Keratinocyte (primary cell): ENCODE results near the gene PTRH1. TPM values are rescaled to one million over a fixed set of nuclear protein-coding genes. Genes with fewer than 3 reads are reported as not detected.

Experiments
- DNase-seq: peaks from one replicate; pipeline ENCODE4 v3.0.0-alpha.2; 2011; ENCODE audit warnings: low read depth, missing footprints, low spot score
- FAIRE-seq: peaks from 2 replicates; lab custom pipeline; 2011; peaks lifted over from hg19 to GRCh38; lab: Jason Lieb, UNC
- H2AFZ ChIP-seq: 2 replicates; pipeline ENCODE4 v1.6.0; 2012; ENCODE audit warnings: low read length, control low read depth, inconsistent platforms; ENCODE audit not compliant: control insufficient read depth
- H3K27ac ChIP-seq: 2 replicates; pipeline ENCODE4 v1.5.1; 2011; ENCODE audit warnings: low read length; ENCODE audit not compliant: control insufficient read depth, insufficient read depth
- H3K27me3 ChIP-seq: 3 replicates; pipeline ENCODE4 v1.6.0; 2011; ENCODE audit warnings: low read length; ENCODE audit not compliant: control insufficient read depth, insufficient read depth; ENCODE audit errors: extremely low read depth
- H3K36me3 ChIP-seq, 2 experiments: 2 replicates in 1 of 2; 3 replicates in 1 of 2; pipeline ENCODE4 v1.5.1; 2011; ENCODE audit warnings: low read length in 2 of 2, mild to moderate bottlenecking in 1 of 2; ENCODE audit not compliant: control insufficient read depth in 2 of 2, insufficient read depth in 2 of 2; ENCODE audit errors: extremely low read depth in 1 of 2
- H3K4me1 ChIP-seq: 3 replicates; pipeline ENCODE4 v1.5.1; 2011; ENCODE audit warnings: low read length; ENCODE audit not compliant: control insufficient read depth, insufficient read depth; ENCODE audit errors: extremely low read depth
- H3K4me2 ChIP-seq: 3 replicates; pipeline ENCODE4 v1.6.0; 2011; ENCODE audit warnings: low read depth, low read length; ENCODE audit not compliant: control insufficient read depth, insufficient read depth; ENCODE audit errors: extremely low read depth
- H3K4me3 ChIP-seq, 3 experiments: fragments of 200-600 bp in 1 of 3; sonication (generic) in 1 of 3; 2 replicates in 2 of 3; 3 replicates in 1 of 3; pipeline ENCODE4 v1.5.1; 2011 to 2016; ENCODE audit warnings: low read length in 3 of 3, mild to moderate bottlenecking in 3 of 3, control low read depth in 2 of 3, inconsistent platforms in 1 of 3, low read depth in 1 of 3, mixed read lengths in 1 of 3, mixed run types in 1 of 3, moderate library complexity in 1 of 3; ENCODE audit not compliant: control insufficient read depth in 2 of 3, insufficient read depth in 2 of 3; ENCODE audit errors: extremely low read depth in 1 of 3
- H3K79me2 ChIP-seq: 2 replicates; pipeline ENCODE4 v1.6.0; 2012; ENCODE audit warnings: low read length; ENCODE audit not compliant: control insufficient read depth, insufficient read depth
- H3K9ac ChIP-seq: 3 replicates; pipeline ENCODE4 v1.6.0; 2011; ENCODE audit warnings: low read length; ENCODE audit not compliant: control insufficient read depth, insufficient read depth; ENCODE audit errors: extremely low read depth
- H3K9me1 ChIP-seq: 3 replicates; pipeline ENCODE4 v1.6.0; 2011; ENCODE audit warnings: low read length; ENCODE audit not compliant: control insufficient read depth, insufficient read depth; ENCODE audit errors: extremely low read depth
- H3K9me3 ChIP-seq: 2 replicates; pipeline ENCODE4 v1.5.1; 2012; ENCODE audit warnings: low read depth, low read length; ENCODE audit not compliant: control insufficient read depth
- H4K20me1 ChIP-seq: 3 replicates; pipeline ENCODE4 v1.6.0; 2011; ENCODE audit warnings: low read length; ENCODE audit not compliant: control insufficient read depth, insufficient read depth; ENCODE audit errors: extremely low read depth
- CTCF ChIP-seq, 3 experiments: IDR thresholded peaks in 1 of 3; conservative IDR thresholded peaks in 1 of 3; optimal IDR thresholded peaks in 1 of 3; 2 replicates in 2 of 3; 3 replicates in 1 of 3; pipeline versions ENCODE3 to v1.5.1; 2011; ENCODE audit warnings: low read length in 3 of 3, mild to moderate bottlenecking in 3 of 3, moderate library complexity in 2 of 3, control low read depth in 1 of 3, inconsistent platforms in 1 of 3; ENCODE audit not compliant: insufficient read depth in 2 of 3; ENCODE audit errors: extremely low read depth in 1 of 3
- EZH2 ChIP-seq: IDR thresholded peaks from one replicate; pipeline ENCODE4 v1.6.1; 2012; ENCODE audit warnings: inconsistent platforms, mild to moderate bottlenecking, low read length, moderate library complexity
- dilution Hi-C: fragments of 300-500 bp; cut with MboI; formaldehyde crosslinking; loops from one replicate; pipeline ENCODE4 v1.7.0; 2020; ENCODE audit warnings: low sequenced_read_pairs; ENCODE audit not compliant: extremely low pct_ligation_motif_present
- polyA plus RNA-seq, 5 experiments: library from polyadenylated mRNA; depleted of rRNA in 3 of 5; stranded (reverse) in 3 of 5; stranded (forward) in 1 of 5; unstranded in 1 of 5; fragments of >200 nt; gene quantifications; 1 replicate in 1 of 5; 2 replicates in 3 of 5; 3 replicates in 1 of 5; pipeline versions ENCODE4 v1.2.1 to v1.2.3, GENCODE V29; 2011 to 2012; ENCODE audit warnings: missing spikeins in 2 of 5, low read depth in 1 of 5, low replicate concordance in 1 of 5

Gene PTRH1
- polyA plus RNA-seq, 1 donor (not counting 4 experiments of a cell fraction or from before 2014, with no cell fraction given) = 14.3 TPM

- no peaks in the 10 kb centered on the region for H3K9me1 ChIP-seq
- dilution Hi-C loops = no loop called here
- H3K4me2 ChIP-seq = no peak overlapping the region
- H2AFZ ChIP-seq = no peak overlapping the region
- no peak overlapping the region for H3K27ac ChIP-seq
- H3K79me2 ChIP-seq = no peaks in the 10 kb centered on the region
- no peak overlapping the region for H3K9ac ChIP-seq
- H4K20me1 ChIP-seq = no peaks in the 10 kb centered on the region
- H3K9me3 ChIP-seq = no peaks in the 10 kb centered on the region
- H3K4me3 ChIP-seq = no peak overlapping the region
- DNase-seq (no peak), FAIRE-seq (no peak)
- H3K36me3 ChIP-seq = no peaks in the 10 kb centered on the region
- H3K4me1 ChIP-seq = peaks cover 14% of the 10 kb centered on the region
- TF ChIP-seq EZH2 (no peak), CTCF (optimal IDR thresholded peaks at IDR 0.05 in 1 of 3, IDR thresholded peaks at IDR 0.05 in 1 of 3, conservative IDR thresholded peaks at IDR 0.05 in 1 of 3; ENCODE audit: extremely low read depth in 1 of 3, insufficient read depth in 2 of 3, low read length in 3 of 3) (no peak)
- H3K27me3 ChIP-seq = no peaks in the 10 kb centered on the region
Observed at GRCh38 chr9:127724012-127724411, 8.5 kb upstream of the PTRH1 start.

GRCh38 chr9:127723444-127723843, 8.0 kb upstream of the PTRH1 start:
- dilution Hi-C loops = no loop called here
- no peak for TF ChIP-seq CTCF (optimal IDR thresholded peaks at IDR 0.05 in 1 of 3, IDR thresholded peaks at IDR 0.05 in 1 of 3, conservative IDR thresholded peaks at IDR 0.05 in 1 of 3; ENCODE audit: extremely low read depth in 1 of 3, insufficient read depth in 2 of 3, low read length in 3 of 3)
- DNase-seq = no peak
- FAIRE-seq = peak; percentile 51
- no peak overlapping the region for H3K9ac ChIP-seq
- no peak overlapping the region for H3K4me3 ChIP-seq
- H2AFZ ChIP-seq = no peak overlapping the region
- no peaks in the 10 kb centered on the region for H3K9me3 ChIP-seq
- H3K36me3 ChIP-seq = no peaks in the 10 kb centered on the region
- H3K27me3 ChIP-seq = no peaks in the 10 kb centered on the region
- H3K79me2 ChIP-seq = no peaks in the 10 kb centered on the region
- no peaks in the 10 kb centered on the region for H4K20me1 ChIP-seq
- peak overlapping the region; percentile 19 for H3K4me2 ChIP-seq
- H3K27ac ChIP-seq = no peak overlapping the region
- no peaks in the 10 kb centered on the region for H3K9me1 ChIP-seq
- peaks cover 14% of the 10 kb centered on the region for H3K4me1 ChIP-seq
